ENCODE measurements around the gene TMEM80.
"Not testable (repeated sequence)": the region's sequence is repeated elsewhere in the genome, so short reads cannot be mapped to it uniquely, and the experiment has no call there.

TMEM80 gene

GRCh38 chr11:723120-723883 lies 27.7 kb downstream of the TMEM80 start:
- peak; percentile 54 for DNase-seq

GRCh38 chr11:724049-724777 lies 28.6 kb downstream of the TMEM80 start:
- no peak for DNase-seq

- DNase-seq = no peak
Observed at GRCh38 chr11:724778-725386, 29.3 kb downstream of the TMEM80 start.

- DNase-seq = peak; percentile 8
Observed at GRCh38 chr11:725624-726202, 30.1 kb downstream of the TMEM80 start.

DNA sequence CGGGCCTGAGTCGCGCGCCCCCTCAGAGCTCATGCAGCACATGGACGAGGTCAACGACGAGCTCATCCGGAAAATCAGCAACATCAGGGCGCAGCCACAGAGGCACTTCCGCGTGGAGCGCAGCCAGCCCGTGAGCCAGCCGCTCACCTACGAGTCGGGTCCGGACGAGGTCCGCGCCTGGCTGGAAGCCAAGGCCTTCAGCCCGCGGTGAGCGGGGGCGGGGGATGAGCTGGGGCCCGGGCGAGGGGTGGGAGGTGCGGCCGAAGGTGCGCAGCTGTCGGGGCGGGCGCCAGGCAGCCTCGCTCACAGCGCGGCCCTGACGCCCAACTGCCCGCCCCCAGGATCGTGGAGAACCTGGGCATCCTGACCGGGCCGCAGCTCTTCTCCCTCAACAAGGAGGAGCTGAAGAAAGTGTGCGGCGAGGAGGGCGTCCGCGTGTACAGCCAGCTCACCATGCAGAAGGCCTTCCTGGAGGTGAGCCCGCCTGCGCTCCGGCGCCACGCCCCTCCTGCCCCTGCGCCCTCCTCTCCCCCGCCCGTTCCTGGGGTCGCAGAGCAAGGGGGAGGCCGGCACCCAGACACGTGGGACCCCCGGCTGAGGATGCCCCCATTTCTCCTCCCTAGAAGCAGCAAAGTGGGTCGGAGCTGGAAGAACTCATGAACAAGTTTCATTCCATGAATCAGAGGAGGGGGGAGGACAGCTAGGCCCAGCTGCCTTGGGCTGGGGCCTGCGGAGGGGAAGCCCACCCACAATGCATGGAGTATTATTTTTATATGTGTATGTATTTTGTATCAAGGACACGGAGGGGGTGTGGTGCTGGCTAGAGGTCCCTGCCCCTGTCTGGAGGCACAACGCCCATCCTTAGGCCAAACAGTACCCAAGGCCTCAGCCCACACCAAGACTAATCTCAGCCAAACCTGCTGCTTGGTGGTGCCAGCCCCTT lies 30.9 kb downstream of the TMEM80 start:
- DNase-seq = peak; percentile 54

GRCh38 chr11:727281-727701 lies 31.7 kb downstream of the TMEM80 start:
- no peak for DNase-seq

GRCh38 chr11:727859-728748 lies 32.5 kb downstream of the TMEM80 start:
- peak; percentile 77 for DNase-seq

DNA sequence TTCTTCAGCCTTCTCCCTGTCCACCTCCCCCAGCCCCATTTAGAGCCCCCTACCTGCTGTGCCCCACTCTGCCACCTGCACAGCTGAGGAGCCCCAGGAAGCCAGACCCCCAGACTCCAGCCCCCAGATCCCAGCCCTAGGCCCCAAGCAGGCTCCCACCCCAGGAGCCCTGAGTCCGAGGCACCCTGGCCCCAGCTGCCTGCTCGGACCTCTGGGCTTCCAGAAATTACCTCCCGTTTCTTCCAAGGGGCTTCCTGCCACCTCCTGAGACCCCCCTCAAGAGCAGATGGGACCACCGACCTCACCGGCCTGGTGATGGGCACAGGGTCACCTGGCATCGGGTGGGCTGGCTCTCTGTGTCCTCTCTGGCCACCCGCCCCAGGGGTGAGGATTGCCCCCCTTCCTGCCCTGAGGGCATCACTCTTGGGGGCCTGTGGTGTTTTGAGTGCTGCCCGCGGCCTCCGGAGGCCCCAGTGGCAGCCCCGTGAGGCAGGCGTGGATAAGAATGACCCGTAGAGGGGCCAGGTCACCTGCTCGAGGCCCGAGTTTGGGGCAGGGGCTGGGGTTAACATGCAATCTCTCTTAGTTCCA lies 33.4 kb downstream of the TMEM80 start:
- DNase-seq = no peak

DNA sequence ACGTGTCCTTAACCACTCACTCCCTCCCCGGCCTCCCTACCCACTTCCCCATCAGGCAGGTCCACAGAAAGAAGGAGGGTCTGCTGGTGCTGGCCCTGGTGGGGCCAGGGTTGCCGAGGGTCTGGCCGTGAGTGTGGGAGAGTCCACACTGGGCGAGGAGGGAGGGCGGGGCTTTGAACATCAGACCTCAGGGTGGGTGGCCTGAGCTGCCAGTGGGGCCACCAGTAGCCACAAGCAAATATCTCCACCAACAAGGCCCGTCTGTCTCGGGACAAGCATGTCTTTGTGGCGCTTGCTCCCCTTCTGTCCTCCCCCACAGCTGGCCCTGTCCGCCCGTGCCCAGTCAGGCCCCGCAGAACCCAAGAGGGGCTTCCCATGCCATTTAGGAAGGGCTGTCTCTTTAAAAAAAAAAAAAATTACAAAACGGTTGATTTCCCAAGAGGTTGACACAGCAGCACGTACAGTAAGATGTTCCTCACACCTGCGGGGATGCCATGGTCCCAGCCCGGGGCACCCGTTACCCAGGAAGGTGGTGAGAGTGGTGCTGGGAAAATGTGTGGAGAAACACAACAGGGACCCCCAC lies 34.0 kb downstream of the TMEM80 start:
- DNase-seq = no peak

DNA sequence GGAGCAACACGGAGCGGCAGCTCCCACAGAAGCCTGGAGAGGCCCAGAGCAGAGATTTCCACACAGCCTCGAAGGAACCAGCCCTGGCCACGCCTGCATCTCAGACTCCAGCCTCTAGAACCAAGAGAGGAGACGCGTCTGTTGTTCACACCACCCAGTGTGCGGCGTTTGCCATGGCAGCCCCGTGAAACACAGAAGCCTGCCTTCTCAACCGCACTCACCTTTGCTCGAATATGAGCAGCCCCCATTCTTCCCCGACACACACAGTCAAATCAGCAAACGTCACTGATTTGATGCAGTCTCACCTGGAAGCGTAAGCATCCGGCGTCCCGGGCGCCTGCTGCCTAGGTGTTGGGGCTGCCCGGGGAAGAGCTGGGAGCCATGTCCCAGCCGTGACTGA lies 37.5 kb downstream of the TMEM80 start:
- DNase-seq = no peak

DNA sequence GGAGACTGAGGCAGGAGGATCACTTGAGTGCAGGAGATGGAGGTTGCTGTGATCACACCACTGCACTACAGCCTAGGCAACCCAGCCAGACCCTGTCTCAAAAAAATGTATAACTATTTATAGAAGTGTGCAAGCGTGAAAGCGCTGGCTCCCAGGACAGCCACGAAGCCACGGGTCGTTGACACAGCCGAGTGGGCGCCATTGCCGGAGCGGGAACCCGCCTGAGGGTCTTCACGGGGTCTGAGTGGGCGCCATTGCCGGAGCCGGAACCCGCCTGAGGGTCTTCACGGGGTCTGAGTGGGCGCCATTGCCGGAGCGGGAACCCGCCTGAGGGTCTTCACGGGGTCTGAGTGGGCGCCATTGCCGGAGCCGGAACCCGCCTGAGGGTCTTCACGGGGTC lies 38.9 kb downstream of the TMEM80 start:
- not testable (repeated sequence) for DNase-seq

- DNase-seq = no peak
Observed at GRCh38 chr11:737366-737765, 41.8 kb downstream of the TMEM80 start.

DNA sequence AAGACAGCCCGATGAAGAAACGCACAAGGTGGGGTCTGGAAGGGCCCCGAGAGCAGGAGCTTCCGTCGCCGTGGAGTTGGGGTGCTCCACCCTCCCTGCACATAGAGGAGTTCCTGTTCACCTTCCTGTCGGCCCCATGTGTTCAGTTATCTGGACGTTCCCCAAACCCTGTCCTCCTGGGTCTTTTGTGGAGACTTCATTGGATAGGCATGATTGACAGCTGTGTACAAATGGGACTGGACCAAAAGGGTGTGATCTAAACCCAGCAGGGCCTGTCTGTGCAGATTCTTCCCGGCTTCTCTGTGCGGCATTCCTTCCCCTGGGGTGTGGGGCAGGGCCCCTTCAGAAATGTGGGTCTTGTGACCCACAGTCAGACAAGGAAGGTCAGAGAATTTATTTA lies 42.3 kb downstream of the TMEM80 start:
- DNase-seq = not testable (repeated sequence)

DNA sequence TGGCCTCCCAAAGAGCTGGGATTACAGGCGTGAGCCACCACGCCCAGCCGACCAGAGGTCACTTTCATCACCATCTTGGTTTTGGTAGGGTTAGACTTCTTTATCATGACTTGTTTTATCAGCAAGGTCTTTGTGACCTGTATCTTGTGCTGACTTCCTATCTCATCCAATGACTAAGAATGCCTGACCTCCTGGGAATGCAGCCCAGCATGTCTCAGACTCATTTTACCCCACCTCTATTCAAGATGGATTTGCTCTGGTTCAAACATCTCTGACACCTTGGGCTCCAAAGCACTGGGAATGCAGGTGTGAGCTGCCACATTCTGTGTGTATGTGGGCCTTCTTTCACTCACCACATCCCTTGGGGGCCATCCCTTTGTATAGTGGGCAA lies 46.5 kb downstream of the TMEM80 start:
- DNase-seq = no peak

DNA sequence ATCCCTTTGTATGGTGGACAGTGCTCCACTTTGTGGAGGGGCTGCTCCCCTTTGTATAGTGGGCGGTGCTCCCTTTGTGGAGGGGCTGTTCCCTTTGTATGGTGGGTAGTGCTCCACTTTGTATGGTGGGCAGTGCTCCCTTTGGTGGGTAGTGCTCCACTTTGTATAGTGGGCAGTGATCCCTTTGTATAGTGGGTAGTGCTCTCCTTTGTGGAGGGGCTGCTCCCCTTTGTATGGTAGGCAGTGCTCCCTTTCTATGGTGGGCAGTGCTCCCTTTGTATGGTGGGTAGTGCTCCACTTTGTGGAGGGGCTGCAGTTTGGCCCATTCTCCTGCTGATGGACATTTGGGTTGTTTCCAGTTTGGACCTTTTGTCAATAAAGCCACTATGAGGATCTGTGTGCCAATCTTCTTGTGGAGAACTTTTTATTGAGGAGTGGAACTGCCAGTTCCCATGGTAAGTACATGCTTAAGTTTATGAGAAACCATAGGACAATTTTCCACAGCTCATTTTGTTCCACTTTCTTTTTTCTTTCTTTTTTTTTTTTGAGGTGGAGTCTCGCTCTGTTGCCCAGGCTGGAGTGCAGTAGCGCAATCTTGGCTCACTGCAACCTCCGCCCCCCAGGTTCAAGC lies 47.1 kb downstream of the TMEM80 start:
- DNase-seq = no peak

- no peak for DNase-seq
Observed at GRCh38 chr11:745428-745827, 49.8 kb downstream of the TMEM80 start.

- DNase-seq = no peak
Observed at GRCh38 chr11:746289-747157, 50.9 kb downstream of the TMEM80 start.

DNA sequence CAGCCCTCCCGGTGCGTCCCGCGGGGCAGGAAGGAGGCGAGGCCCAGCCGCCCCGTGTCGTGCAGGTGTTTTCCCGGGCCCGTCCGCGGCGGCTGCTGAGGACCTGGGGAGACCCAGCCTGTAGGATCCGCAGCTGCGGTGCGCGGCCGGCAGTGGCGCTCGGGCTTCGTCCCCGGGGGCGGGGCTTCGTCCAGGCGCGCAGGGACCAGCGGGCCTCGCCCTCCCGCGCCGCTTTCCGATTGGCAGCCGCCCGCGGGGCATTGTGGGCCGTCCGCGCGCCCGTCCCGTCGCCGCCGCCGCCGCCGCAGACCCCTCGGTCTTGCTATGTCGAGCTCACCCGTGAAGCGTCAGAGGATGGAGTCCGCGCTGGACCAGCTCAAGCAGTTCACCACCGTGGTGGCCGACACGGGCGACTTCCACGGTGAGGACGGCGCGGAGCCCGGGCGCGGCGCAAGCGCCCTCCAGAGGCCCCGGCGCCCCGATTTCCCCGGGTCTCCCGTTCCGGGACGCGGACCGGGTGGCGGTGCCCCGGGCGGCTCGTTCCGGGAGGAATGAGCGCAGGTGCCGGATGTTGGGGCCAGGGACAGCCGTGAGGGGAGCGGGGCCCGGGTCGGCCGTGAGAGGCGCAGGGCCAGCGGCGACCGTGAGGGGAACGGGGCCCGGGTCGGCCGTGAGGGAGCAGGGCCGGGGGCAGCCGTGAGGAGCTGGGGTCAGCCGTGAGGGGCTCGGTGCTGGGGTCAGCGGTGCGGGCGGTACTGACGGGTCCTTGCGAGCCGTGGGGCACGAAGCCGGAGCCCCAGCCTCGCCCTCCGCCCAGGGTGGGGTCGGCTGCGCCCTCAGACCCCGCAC lies 51.8 kb downstream of the TMEM80 start, which contains the start of gene TALDO1:
TSS of gene TALDO1 (plus strand) at position 307 of the 849 bp plus-strand sequence. CDS start at position 325, 18 bp downstream.
- DNase-seq = peak; percentile 77
